Endothelial cell of umbilical vein (primary cell): ENCODE results near the gene MEIOB. TPM values are rescaled to one million over a fixed set of nuclear protein-coding genes. Genes with fewer than 3 reads are reported as not detected.
A peak's percentile ranks its signal among the peaks of the same experiment; 100 is the strongest.

ENCODE experiments used
- BruUV-seq: library from RNA; stranded (reverse); fragments of 400-500 nt; replicated peaks from 2 replicates; lab custom pipeline; 2021; lab: Mats Ljungman, UMichigan
- CTCF ChIA-PET: fragments of 300-600, 350-600 bp; sonication (Branson Sonifier 250); formaldehyde crosslinking; loops from one replicate; lab custom pipeline; 2021; ENCODE audit warnings: antibody characterized with exemption, inconsistent platforms; lab: Charles Lee
- POLR2A ChIA-PET: fragments of 300-600, 350-600 bp; sonication (Branson Sonifier 250); formaldehyde crosslinking; loops from one replicate; lab custom pipeline; 2021; ENCODE audit warnings: antibody characterized with exemption, inconsistent platforms; lab: Charles Lee
- DNase-seq: peaks from one replicate; pipeline ENCODE4 v3.0.0-alpha.2; 2011; ENCODE audit warnings: low read depth, low spot score
- FAIRE-seq: peaks from 2 replicates; lab custom pipeline; 2011; peaks lifted over from hg19 to GRCh38; lab: Jason Lieb, UNC
- H2AFZ ChIP-seq: 2 replicates; pipeline ENCODE4 v1.6.0; 2012; ENCODE audit warnings: low read depth, low read length, control low read depth, inconsistent platforms
- H3K27ac ChIP-seq: 2 replicates; pipeline ENCODE4 v1.5.1; 2011; ENCODE audit warnings: low read depth, mild to moderate bottlenecking, control low read depth, low read length, moderate library complexity; ENCODE audit not compliant: insufficient read depth
- H3K27me3 ChIP-seq, 2 experiments: 2 replicates each; pipeline versions ENCODE4 v1.6.0 to v1.6.1; 2011; ENCODE audit warnings: low read length in 2 of 2, mixed read lengths in 1 of 2; ENCODE audit not compliant: control insufficient read depth in 2 of 2, insufficient read depth in 2 of 2
- H3K36me3 ChIP-seq, 2 experiments: 2 replicates in 1 of 2; 3 replicates in 1 of 2; pipeline ENCODE4 v1.5.1; 2011; ENCODE audit warnings: low read length in 2 of 2, mild to moderate bottlenecking in 1 of 2, moderate library complexity in 1 of 2; ENCODE audit not compliant: control insufficient read depth in 2 of 2, insufficient read depth in 2 of 2; ENCODE audit errors: extremely low read depth in 1 of 2
- H3K4me1 ChIP-seq: 3 replicates; pipeline ENCODE4 v1.5.1; 2011; ENCODE audit warnings: mild to moderate bottlenecking, low read length; ENCODE audit not compliant: control insufficient read depth, insufficient read depth; ENCODE audit errors: extremely low read depth
- H3K4me2 ChIP-seq: 2 replicates; pipeline ENCODE4 v1.6.1; 2011; ENCODE audit warnings: low read length, control low read depth, mixed read lengths; ENCODE audit not compliant: insufficient read depth
- H3K4me3 ChIP-seq, 3 experiments: fragments of 200-600 bp in 1 of 3; sonication (generic), shearing (Covaris generic) in 1 of 3; replicated peaks in 1 of 3; 2 replicates each; pipeline ENCODE4 v1.5.1; 2011 to 2016; ENCODE audit warnings: control low read depth in 3 of 3, low read length in 3 of 3, mild to moderate bottlenecking in 2 of 3, inconsistent platforms in 1 of 3, low read depth in 1 of 3, moderate library complexity in 1 of 3; ENCODE audit not compliant: insufficient read depth in 1 of 3
- H3K79me2 ChIP-seq: 2 replicates; pipeline ENCODE4 v1.6.0; 2012; ENCODE audit warnings: low read length, inconsistent platforms; ENCODE audit not compliant: control insufficient read depth, insufficient read depth
- H3K9ac ChIP-seq: replicated peaks from 2 replicates; pipeline ENCODE3; 2011; ENCODE audit warnings: low read length, control low read depth; ENCODE audit not compliant: insufficient read depth; ENCODE audit errors: extremely low read depth
- H3K9me1 ChIP-seq: replicated peaks from 3 replicates; pipeline ENCODE4 v1.6.0; 2011; ENCODE audit warnings: mild to moderate bottlenecking, low read length; ENCODE audit not compliant: control insufficient read depth, insufficient read depth; ENCODE audit errors: extremely low read depth
- H3K9me3 ChIP-seq: replicated peaks from 2 replicates; pipeline ENCODE4 v1.5.1; 2012; ENCODE audit warnings: low read length, inconsistent platforms; ENCODE audit not compliant: control insufficient read depth, insufficient read depth
- H4K20me1 ChIP-seq: replicated peaks from 2 replicates; pipeline ENCODE3; 2011; ENCODE audit warnings: mild to moderate bottlenecking, low read length; ENCODE audit not compliant: control insufficient read depth, insufficient read depth; ENCODE audit errors: extremely low read depth
- EZH2 ChIP-seq: IDR thresholded peaks from 2 replicates; pipeline ENCODE4 v1.6.1; 2012; ENCODE audit warnings: borderline replicate concordance, low read depth, mild to moderate bottlenecking, moderate library complexity, low read length, inconsistent platforms; ENCODE audit not compliant: severe bottlenecking
- FOS ChIP-seq: IDR thresholded peaks from 2 replicates; pipeline ENCODE4 v1.6.1; 2011; ENCODE audit warnings: mild to moderate bottlenecking, low read length, moderate library complexity, borderline replicate concordance; ENCODE audit not compliant: insufficient read depth
- GATA2 ChIP-seq: IDR thresholded peaks from 2 replicates; pipeline ENCODE4 v1.7.0; 2011; ENCODE audit warnings: low read depth, mild to moderate bottlenecking, moderate library complexity, mixed read lengths, low read length; ENCODE audit not compliant: insufficient read length, insufficient read depth
- JUN ChIP-seq: IDR thresholded peaks from 2 replicates; pipeline ENCODE4 v1.6.1; 2011; ENCODE audit warnings: borderline replicate concordance, low read depth; ENCODE audit not compliant: insufficient read length, insufficient read depth
- POLR2AphosphoS5 ChIP-seq: IDR thresholded peaks from 2 replicates; pipeline ENCODE4 v1.6.1; 2012; ENCODE audit warnings: low read depth, mild to moderate bottlenecking, control low read depth, low read length, moderate library complexity; ENCODE audit not compliant: insufficient read depth
- dilution Hi-C: fragments of 300-500 bp; cut with MboI; formaldehyde crosslinking; loops from one replicate; pipeline ENCODE4 v1.15.0; 2019; ENCODE audit warnings: low sequenced_read_pairs; ENCODE audit not compliant: extremely low pct_ligation_motif_present
- intact Hi-C: fragments of 100-400 bp; cut with micrococcal nuclease; formaldehyde crosslinking; loops from one replicate; pipeline ENCODE4 v1.10.0; 2022
- polyA plus RNA-seq, 4 experiments: library from polyadenylated mRNA; depleted of rRNA in 3 of 4; stranded (reverse) in 3 of 4; unstranded in 1 of 4; fragments of >200 nt; gene quantifications; 2 replicates each; pipeline versions ENCODE4 v1.2.1 to v1.2.3, GENCODE V29; 2011 to 2012; ENCODE audit warnings: missing spikeins in 1 of 4
- total RNA-seq: library from RNA; stranded (reverse); gene quantifications from 2 replicates; pipeline ENCODE4 v1.2.3, GENCODE V29; 2021
- TF ChIP-seq, protein P1 (sequence below), 2 donors: IDR thresholded peaks; 1 replicate in 1 of 2; 2 replicates in 1 of 2; pipeline ENCODE4 v1.5.1; 2011; ENCODE audit warnings: low read length in 2 of 2, mild to moderate bottlenecking in 2 of 2, moderate library complexity in 2 of 2, control low read depth in 1 of 2, inconsistent platforms in 1 of 2, low read depth in 1 of 2; ENCODE audit not compliant: insufficient read depth in 1 of 2; ENCODE audit errors: extremely low read depth in 1 of 2

Gene MEIOB
- total and polyA plus RNA-seq, 2 donors (not counting 3 experiments of a cell fraction or from before 2014, with no cell fraction given), result 0.04 TPM; not detected in 1

GRCh38 chr16:1786242-1787055 lies 85.5 kb downstream of the MEIOB start:
- TF ChIP-seq, protein P1, sequence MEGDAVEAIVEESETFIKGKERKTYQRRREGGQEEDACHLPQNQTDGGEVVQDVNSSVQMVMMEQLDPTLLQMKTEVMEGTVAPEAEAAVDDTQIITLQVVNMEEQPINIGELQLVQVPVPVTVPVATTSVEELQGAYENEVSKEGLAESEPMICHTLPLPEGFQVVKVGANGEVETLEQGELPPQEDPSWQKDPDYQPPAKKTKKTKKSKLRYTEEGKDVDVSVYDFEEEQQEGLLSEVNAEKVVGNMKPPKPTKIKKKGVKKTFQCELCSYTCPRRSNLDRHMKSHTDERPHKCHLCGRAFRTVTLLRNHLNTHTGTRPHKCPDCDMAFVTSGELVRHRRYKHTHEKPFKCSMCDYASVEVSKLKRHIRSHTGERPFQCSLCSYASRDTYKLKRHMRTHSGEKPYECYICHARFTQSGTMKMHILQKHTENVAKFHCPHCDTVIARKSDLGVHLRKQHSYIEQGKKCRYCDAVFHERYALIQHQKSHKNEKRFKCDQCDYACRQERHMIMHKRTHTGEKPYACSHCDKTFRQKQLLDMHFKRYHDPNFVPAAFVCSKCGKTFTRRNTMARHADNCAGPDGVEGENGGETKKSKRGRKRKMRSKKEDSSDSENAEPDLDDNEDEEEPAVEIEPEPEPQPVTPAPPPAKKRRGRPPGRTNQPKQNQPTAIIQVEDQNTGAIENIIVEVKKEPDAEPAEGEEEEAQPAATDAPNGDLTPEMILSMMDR (IDR thresholded peaks at IDR 0.05; ENCODE audit: extremely low read depth in 1 of 2, insufficient read depth in 1 of 2, low read depth in 1 of 2, low read length in 2 of 2), result peak in 1 of 2 donors; percentile 2
- no peak for TF ChIP-seq EZH2
- no peak for TF ChIP-seq FOS
- no peak for TF ChIP-seq POLR2AphosphoS5
- no peak for TF ChIP-seq GATA2
- no peak for TF ChIP-seq JUN
- Histone ChIP-seq H4K20me1 (no peaks in the 10 kb centered on the region), H3K9me1 (no peaks in the 10 kb centered on the region), H3K79me2 (peaks cover 25% of the 10 kb centered on the region), H3K4me1 (peaks cover 8% of the 10 kb centered on the region), H2AFZ (no peak overlapping the region), H3K27ac (no peak overlapping the region), H3K9me3 (no peaks in the 10 kb centered on the region), H3K36me3 (peaks cover 0 to 23% of the 10 kb centered on the region in 2 experiments), H3K27me3 (no peaks in the 10 kb centered on the region), H3K4me2 (no peak overlapping the region), H3K4me3 (no peak overlapping the region), H3K9ac (no peak overlapping the region)
- intact Hi-C loops (loop anchor here (10.0 kb wide), 1 partner anchor 482 kb away; the partner anchor contains the start of gene UBE2I), dilution Hi-C loops (no loop called here)
- FAIRE-seq (no peak), DNase-seq (no peak)
- BruUV-seq, result no TSS peak
- CTCF ChIA-PET, result no interaction called here
- POLR2A ChIA-PET, result no interaction called here
